HEK293 (cell line): ENCODE results near the gene GNG7.

Experiments used
- CTCF ChIA-PET: fragments of 350-600 bp; formaldehyde crosslinking; extraction: SDS; loops from one replicate; lab custom pipeline; 2021; ENCODE audit warnings: antibody characterized with exemption; lab: Yijun Ruan, JAX
- POLR2A ChIA-PET: fragments of 300-600 bp; formaldehyde crosslinking; extraction: SDS; loops from one replicate; lab custom pipeline; 2020; ENCODE audit warnings: antibody characterized with exemption, inconsistent platforms; lab: Yijun Ruan, JAX
- H3K27ac ChIP-seq: fragments of 200-500 bp; sonication (Bioruptor generic); 2 replicates; pipeline ENCODE4 v1.5.1; 2014; ENCODE audit warnings: low read depth, low read length, control low read depth, inconsistent platforms; ENCODE audit errors: extremely low read depth
- H3K36me3 ChIP-seq, 2 experiments: fragments of 200-500 bp in 1 of 2; sonication (Bioruptor generic) in 1 of 2; 1 replicate in 1 of 2; 2 replicates in 1 of 2; pipeline ENCODE4 v1.5.1; 2014 to 2017; ENCODE audit warnings: inconsistent platforms in 2 of 2, low read length in 2 of 2; ENCODE audit not compliant: control insufficient read depth in 2 of 2, insufficient read depth in 1 of 2
- H3K4me1 ChIP-seq: fragments of 200-500 bp; sonication (Bioruptor generic); 2 replicates; pipeline ENCODE4 v1.5.1; 2014; ENCODE audit warnings: mild to moderate bottlenecking, low read length, inconsistent platforms; ENCODE audit not compliant: control insufficient read depth, insufficient read depth
- H3K4me3 ChIP-seq: 2 replicates; pipeline ENCODE4 v1.5.1; 2011; ENCODE audit warnings: low read depth, mild to moderate bottlenecking, control low read depth, low read length, moderate library complexity
- H3K9me3 ChIP-seq: fragments of 200-500 bp; sonication (Bioruptor generic); 2 replicates; pipeline ENCODE4 v1.5.1; 2014; ENCODE audit warnings: low read depth, low read length, inconsistent platforms; ENCODE audit not compliant: control insufficient read depth, insufficient read depth
- GLI4 ChIP-seq: fragments of 450-650 bp; formaldehyde crosslinking; IDR thresholded peaks from 2 replicates; pipeline ENCODE4 v1.5.1; 2016; ENCODE audit warnings: missing biosample characterization, missing genetic modification characterization
- HOXA7 ChIP-seq: sonication (generic); formaldehyde crosslinking; IDR thresholded peaks from 2 replicates; pipeline ENCODE4 v1.8.1; 2022; ENCODE audit warnings: missing genetic modification reagents, borderline replicate concordance
- MZF1 ChIP-seq: fragments of 450-650 bp; formaldehyde crosslinking; IDR thresholded peaks from 2 replicates; pipeline ENCODE4 v1.5.1; 2017; ENCODE audit warnings: missing biosample characterization, missing genetic modification characterization, borderline replicate concordance
- PATZ1 ChIP-seq: fragments of 450-650 bp; formaldehyde crosslinking; IDR thresholded peaks from 2 replicates; pipeline ENCODE4 v1.5.1; 2016; ENCODE audit warnings: missing biosample characterization, missing genetic modification characterization
- PRDM2 ChIP-seq: fragments of 450-650 bp; formaldehyde crosslinking; IDR thresholded peaks from 2 replicates; pipeline ENCODE4 v1.5.1; 2016; ENCODE audit warnings: missing biosample characterization, missing genetic modification characterization, borderline replicate concordance
- SP2 ChIP-seq: fragments of 450-650 bp; formaldehyde crosslinking; IDR thresholded peaks from 2 replicates; pipeline ENCODE4 v1.5.1; 2016; ENCODE audit warnings: missing biosample characterization, missing genetic modification characterization
- ZFHX2 ChIP-seq: fragments of 450-650 bp; formaldehyde crosslinking; conservative IDR thresholded peaks from 2 replicates; pipeline ENCODE4 v1.5.1; 2016; ENCODE audit warnings: missing biosample characterization, missing genetic modification characterization
- ZNF157 ChIP-seq: fragments of 450-650 bp; formaldehyde crosslinking; IDR thresholded peaks from 2 replicates; pipeline ENCODE4 v1.5.1; 2016; ENCODE audit warnings: missing biosample characterization, missing genetic modification characterization
- ZNF24 ChIP-seq: fragments of 450-650 bp; formaldehyde crosslinking; IDR thresholded peaks from 2 replicates; pipeline ENCODE4 v1.5.1; 2016; ENCODE audit warnings: missing biosample characterization, missing genetic modification characterization
- ZNF274 ChIP-seq, 2 experiments: fragments of 200-500 bp in 1 of 2; fragments of 450-650 bp in 1 of 2; sonication (Bioruptor generic) in 1 of 2; formaldehyde crosslinking in 1 of 2; IDR thresholded peaks; 2 replicates each; pipeline versions ENCODE4 v1.5.1 to v1.6.1; 2014 to 2016; ENCODE audit warnings: borderline replicate concordance in 1 of 2, inconsistent platforms in 1 of 2, low read length in 1 of 2, missing biosample characterization in 1 of 2, missing genetic modification characterization in 1 of 2
- ZNF449 ChIP-seq: fragments of 450-650 bp; formaldehyde crosslinking; IDR thresholded peaks from 2 replicates; pipeline ENCODE4 v1.5.1; 2017; ENCODE audit warnings: missing biosample characterization, mild to moderate bottlenecking, missing genetic modification characterization, moderate library complexity
- ZNF473 ChIP-seq: fragments of 450-650 bp; formaldehyde crosslinking; IDR thresholded peaks from 2 replicates; pipeline ENCODE4 v1.5.1; 2017; ENCODE audit warnings: missing biosample characterization, missing genetic modification characterization
- ZNF488 ChIP-seq: fragments of 450-650 bp; formaldehyde crosslinking; IDR thresholded peaks from 2 replicates; pipeline ENCODE4 v1.5.1; 2016; ENCODE audit warnings: missing biosample characterization, missing genetic modification characterization
- ZNF501 ChIP-seq: fragments of 450-650 bp; formaldehyde crosslinking; IDR thresholded peaks from 2 replicates; pipeline ENCODE4 v1.5.1; 2016; ENCODE audit warnings: missing biosample characterization, missing genetic modification characterization
- ZNF513 ChIP-seq: fragments of 450-650 bp; IDR thresholded peaks from 2 replicates; pipeline ENCODE4 v1.5.1; 2018; ENCODE audit warnings: missing biosample characterization, missing genetic modification characterization
- ZNF529 ChIP-seq: fragments of 450-650 bp; formaldehyde crosslinking; IDR thresholded peaks from 2 replicates; pipeline ENCODE4 v1.5.1; 2017; ENCODE audit warnings: missing genetic modification characterization, missing biosample characterization; ENCODE audit not compliant: insufficient replicate concordance
- ZNF596 ChIP-seq: fragments of 450-650 bp; IDR thresholded peaks from 2 replicates; pipeline ENCODE4 v1.5.0; 2018; ENCODE audit warnings: missing biosample characterization, mild to moderate bottlenecking, missing genetic modification characterization, moderate library complexity
- ZNF623 ChIP-seq: fragments of 450-650 bp; formaldehyde crosslinking; IDR thresholded peaks from 2 replicates; pipeline ENCODE4 v1.5.1; 2016; ENCODE audit warnings: missing biosample characterization, missing genetic modification characterization
- ZNF624 ChIP-seq: fragments of 450-650 bp; formaldehyde crosslinking; IDR thresholded peaks from 2 replicates; pipeline ENCODE4 v1.5.1; 2017; ENCODE audit warnings: missing biosample characterization, missing genetic modification characterization
- ZNF791 ChIP-seq: fragments of 450-650 bp; formaldehyde crosslinking; IDR thresholded peaks from 2 replicates; pipeline ENCODE4 v1.5.1; 2016; ENCODE audit warnings: missing biosample characterization, missing genetic modification characterization
- ZNF843 ChIP-seq: fragments of 450-650 bp; formaldehyde crosslinking; IDR thresholded peaks from 2 replicates; pipeline ENCODE4 v1.5.1; 2016; ENCODE audit warnings: missing biosample characterization, missing genetic modification characterization

GNG7 gene

GRCh38 chr19:2691951-2692350 lies 10.5 kb downstream of the GNG7 start (continued):
- TF ChIP-seq ZNF449 (tag by site-specific recombination), result no peak

GRCh38 chr19:2690856-2691255 lies 11.6 kb downstream of the GNG7 start:
- Histone ChIP-seq H3K36me3 (no peaks in the 10 kb centered on the region), H3K9me3 (no peaks in the 10 kb centered on the region), H3K4me3 (no peak overlapping the region), H3K27ac (no peak overlapping the region), H3K4me1 (no peaks in the 10 kb centered on the region)
- TF ChIP-seq PATZ1 (tag by site-specific recombination), result no peak
- TF ChIP-seq ZNF529, result no peak
- no peak for TF ChIP-seq ZNF843
- TF ChIP-seq HOXA7 (CRISPR knock-in tag), result no peak
- TF ChIP-seq SP2 (tag by site-specific recombination), result no peak
- TF ChIP-seq ZNF501 (tag by site-specific recombination), result no peak
- no peak for TF ChIP-seq ZNF24 (tag by site-specific recombination)
- TF ChIP-seq ZNF473 (tag by site-specific recombination), result no peak
- no peak for TF ChIP-seq ZNF623
- TF ChIP-seq MZF1 (tag by site-specific recombination), result no peak
- TF ChIP-seq ZNF596, result no peak
- ChIA-PET CTCF (no interaction called here), POLR2A (no interaction called here)

GRCh38 chr19:2686360-2686759 lies 16.1 kb downstream of the GNG7 start:
- no peaks in the 10 kb centered on the region for H3K4me1 ChIP-seq
- CTCF ChIA-PET, result no interaction called here
- H3K4me3 ChIP-seq, result no peak overlapping the region
- no peaks in the 10 kb centered on the region for H3K36me3 ChIP-seq
- no peaks in the 10 kb centered on the region for H3K9me3 ChIP-seq
- H3K27ac ChIP-seq, result no peak overlapping the region
- POLR2A ChIA-PET, result interaction anchor here (0.7 kb wide), 2 partner anchors 16 to 29 kb away, joined by 3 to 4 read pairs; no protein-coding TSS in a partner anchor
- TF ChIP-seq ZNF513 (tag by site-specific recombination) (no peak), ZNF157 (tag by site-specific recombination) (no peak), ZNF624 (tag by site-specific recombination) (no peak), ZNF274 (IDR thresholded peaks at IDR 0.05; ENCODE audit: low read length) (no peak), ZNF274 (tag by site-specific recombination; IDR thresholded peaks at IDR 0.05; ENCODE audit: borderline replicate concordance) (no peak), ZFHX2 (no peak), ZNF488 (tag by site-specific recombination) (no peak), GLI4 (tag by site-specific recombination) (no peak), PRDM2 (tag by site-specific recombination) (no peak), ZNF791 (tag by site-specific recombination) (no peak)
